NCI-H187 (cell line): Measurements from ENCODE around the gene EIF2S3.
"Not testable (repeated sequence)": the region's sequence is repeated elsewhere in the genome, so short reads cannot be mapped to it uniquely, and the experiment has no call there.

Experiments used
- DNase-seq, 2 experiments: peaks; one replicate each; lab custom pipeline; 2025; lab: John Stamatoyannopoulos, UW

Gene EIF2S3

DNA sequence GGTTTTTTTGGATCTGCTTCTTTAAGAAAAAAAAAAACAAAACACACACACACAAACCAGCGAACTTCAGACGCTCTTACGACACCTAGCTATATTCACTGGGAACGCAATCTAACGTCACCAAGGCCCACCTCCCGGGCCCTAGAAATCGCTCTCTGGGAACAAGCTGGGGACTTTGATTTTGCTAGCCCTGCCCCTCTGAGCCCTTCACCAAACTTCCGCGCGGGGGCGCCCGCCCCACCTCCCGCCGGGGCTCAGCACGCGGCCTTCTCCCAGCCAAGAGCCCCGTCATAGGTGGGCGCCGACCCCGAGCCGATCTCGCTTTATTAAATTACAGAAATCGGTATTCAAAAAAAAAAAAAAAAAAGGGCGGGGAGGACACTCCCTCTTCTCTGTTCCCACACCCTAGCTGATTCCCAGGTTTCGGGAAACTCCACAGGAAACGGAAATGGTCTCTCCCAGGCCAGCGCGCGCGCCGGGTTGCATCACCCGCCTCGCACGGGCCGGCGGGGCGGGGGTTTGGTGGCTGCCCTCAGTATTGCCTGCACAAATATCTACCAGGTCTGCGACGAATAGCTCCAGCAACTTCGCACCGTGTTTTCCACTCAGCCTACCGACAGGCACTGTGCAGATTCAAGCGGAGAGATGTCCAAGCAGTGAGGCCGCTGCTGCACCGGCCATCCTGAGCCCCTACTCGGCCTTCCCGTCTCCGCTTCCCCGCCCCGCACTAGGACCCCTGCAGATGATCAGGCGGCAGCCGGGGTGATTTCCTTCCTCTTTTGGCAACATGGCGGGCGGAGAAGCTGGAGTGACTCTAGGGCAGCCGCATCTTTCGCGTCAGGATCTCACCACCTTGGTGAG is at the start of gene EIF2S3:
TSS of gene EIF2S3 (plus strand) at position 775 of the 861 bp plus-strand sequence. CDS start at position 788, 13 bp downstream.
- DNase-seq = peak; percentile 77

DNA sequence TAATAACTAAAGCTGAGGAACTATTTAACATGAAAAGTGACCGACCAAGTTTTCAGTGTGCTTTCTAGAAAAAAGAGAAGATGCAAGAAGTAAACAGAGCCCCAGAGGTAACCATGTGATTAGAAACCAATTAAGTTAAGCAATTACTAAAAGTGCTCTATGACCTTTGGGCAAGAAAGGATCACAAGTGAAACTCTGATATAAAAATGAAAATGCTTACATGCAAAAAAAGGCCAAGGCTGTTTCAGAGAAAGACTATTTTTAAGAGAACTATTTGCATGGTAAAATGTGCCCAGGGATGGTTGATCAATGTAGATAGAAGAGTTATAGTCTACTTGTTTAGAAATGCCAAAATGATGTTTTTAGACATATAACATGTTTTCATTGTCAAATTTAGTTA is 49.7 kb upstream of the EIF2S3 start:
- no peak for DNase-seq

DNA sequence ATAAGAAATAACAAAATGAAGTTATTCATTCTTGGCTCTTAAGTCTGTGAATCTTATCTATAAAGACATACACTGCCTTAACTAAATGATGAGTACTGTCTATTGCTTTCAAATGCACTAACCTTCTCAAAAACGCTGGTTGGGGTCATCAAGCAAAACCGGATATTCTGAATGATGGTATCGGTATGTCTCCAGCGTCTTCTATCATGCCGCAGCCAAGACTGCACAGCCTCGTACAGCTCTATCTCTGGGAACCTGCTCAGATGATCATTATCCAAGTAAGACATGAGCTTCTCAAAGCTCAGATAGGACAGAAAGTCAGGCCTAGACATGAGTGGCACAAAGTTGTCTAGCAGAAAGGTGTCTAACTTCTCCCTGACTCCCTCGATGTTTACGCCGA is 48.9 kb upstream of the EIF2S3 start:
- no peak for DNase-seq

DNA sequence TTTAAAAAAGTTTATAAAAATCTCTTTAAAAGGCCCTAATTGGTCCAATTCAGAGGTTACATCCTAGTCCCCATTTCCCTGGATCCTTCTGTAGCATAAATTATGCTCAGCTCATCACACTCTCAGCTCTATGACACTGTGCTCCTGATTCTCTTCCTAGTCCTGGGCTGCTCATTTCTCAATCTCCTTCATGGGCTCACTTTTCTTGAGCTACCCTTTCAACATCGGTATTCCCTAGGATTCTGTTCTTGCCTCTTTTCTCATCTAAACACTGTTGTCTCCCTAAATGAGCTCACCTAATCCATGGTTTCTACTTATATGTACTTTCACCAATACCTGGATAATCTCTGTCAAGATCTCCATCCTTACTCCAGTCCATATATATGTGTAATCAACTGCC is 42.5 kb upstream of the EIF2S3 start:
- DNase-seq = no peak

DNA sequence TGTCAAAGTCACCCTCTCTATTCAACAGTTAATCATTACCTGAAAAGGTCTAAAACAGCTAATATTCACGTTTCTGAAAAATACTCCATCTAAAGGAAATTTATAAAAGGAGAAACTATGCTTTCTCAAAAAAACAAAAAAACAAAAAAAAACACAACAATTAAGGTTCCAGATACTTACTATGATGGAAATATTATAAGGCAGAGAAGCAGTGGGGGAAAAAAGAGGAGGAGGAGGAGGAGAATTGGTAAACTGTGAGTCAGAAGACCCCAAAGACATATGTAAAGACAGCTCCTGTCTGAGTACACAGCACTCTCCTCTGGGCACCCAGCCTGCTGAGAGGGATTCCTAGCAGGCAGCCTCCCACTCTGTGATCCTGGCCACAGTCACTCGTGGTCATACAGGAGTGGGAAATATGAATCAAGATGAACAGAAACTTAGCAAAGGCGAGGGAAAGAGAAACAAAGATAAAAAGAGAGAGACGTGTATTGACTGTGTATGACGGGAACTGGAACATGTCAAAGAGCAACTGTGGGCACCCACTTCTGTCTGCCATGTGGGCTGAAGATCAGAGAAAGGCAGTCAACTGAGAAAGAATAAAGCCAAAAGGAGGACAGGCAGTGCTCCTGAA is 40.3 kb upstream of the EIF2S3 start:
- no peak for DNase-seq

DNA sequence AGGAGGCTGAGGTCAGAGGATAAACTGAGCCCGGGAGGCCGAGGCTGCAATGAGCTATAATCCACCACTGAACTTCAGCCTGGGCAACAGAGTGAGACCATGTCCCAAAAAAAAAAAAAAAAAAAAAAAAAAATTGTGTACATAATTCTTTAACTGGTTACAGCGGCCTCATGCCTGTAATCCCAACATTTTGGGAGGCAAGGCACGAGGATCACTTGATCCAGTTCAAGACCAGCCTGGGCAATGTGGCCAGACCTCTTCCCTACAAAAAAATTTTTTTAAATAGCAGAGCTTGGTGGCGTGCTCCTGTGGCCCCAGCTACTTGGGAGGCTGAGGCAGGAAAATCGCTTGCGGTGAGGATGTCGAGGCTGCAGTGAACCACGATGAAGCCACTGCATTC is 37.1 kb upstream of the EIF2S3 start:
- no peak for DNase-seq

DNA sequence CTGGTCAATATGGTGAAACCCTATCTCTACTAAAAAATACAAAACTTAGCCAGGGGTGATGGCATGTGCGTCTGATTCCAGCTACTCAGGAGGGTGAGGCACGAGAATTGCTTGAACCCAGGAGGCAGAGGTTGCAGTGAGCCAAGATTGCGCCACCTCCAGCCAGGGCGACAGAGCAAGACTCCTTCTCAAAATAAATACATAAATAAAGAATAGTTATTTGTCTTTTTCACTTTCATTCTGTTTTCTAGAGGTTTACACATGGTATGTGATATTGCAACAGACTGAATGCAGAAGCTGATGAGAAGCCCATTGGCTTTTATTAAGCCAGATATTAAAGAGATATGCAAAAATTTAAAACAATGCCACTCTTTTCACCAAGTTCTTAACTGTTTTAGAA is 35.9 kb upstream of the EIF2S3 start:
- no peak for DNase-seq

DNA sequence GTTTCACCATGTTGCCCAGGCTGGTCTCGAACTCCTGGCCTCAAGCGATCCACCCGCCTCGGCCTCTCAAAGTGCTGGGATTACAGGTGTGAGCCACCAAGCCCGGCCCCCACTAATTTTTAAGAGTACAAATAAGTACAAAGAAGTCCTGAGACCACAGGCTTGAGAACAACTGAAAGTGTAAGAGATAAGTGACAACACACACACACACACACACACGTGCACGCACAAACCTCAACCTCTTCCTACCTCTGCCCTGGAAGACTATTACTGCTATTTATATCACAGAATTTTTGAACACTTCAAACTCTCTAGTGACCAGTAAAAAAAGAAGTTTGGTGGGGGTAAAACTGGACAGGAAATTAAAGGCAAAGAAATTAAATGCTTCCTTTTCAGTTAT is 35.3 kb upstream of the EIF2S3 start:
- no peak for DNase-seq

DNA sequence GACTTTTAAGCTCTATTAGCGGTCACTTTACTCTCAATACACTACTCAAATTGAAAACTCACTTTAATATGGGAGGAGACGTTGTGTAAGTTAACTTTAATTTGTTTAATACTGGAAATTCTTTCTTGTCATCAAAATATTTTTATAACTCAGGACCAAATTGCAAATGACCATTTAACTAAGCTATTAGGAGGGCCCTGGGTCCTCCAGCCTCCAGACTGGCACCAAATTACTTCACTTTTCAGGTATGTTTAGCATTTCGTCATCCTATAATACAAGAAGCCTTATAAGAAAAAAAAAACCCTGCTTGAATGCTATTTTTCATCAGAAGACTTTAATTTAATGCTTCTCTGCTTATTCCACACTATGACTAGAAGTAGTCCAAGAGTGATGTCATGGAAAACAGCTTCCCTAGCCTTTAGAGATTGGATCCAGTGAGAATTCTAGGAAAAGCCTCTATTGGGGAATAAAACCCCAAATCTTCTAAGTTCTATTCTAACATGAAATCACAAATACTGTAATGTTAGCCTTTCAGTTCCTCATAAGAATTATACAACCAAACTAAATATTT is 34.4 kb upstream of the EIF2S3 start:
- no peak for DNase-seq

DNA sequence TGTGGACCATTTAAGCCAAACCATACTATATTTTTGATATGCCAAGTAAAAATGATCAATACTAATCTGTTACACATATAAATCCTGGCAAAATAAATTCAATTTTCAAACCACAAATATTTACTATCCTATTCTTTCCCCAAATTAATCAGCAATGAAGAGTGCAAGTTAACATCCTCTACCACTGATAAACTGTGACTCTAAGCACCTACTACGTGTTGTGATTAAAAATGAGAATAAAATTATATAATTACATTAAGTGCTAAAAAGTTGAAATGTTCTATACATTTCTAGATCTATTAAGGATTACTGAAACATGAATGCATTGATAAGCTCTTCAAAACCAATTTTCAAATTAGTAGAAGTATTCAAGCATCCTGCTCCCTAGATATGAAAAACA is 31.2 kb upstream of the EIF2S3 start:
- DNase-seq = no peak

DNA sequence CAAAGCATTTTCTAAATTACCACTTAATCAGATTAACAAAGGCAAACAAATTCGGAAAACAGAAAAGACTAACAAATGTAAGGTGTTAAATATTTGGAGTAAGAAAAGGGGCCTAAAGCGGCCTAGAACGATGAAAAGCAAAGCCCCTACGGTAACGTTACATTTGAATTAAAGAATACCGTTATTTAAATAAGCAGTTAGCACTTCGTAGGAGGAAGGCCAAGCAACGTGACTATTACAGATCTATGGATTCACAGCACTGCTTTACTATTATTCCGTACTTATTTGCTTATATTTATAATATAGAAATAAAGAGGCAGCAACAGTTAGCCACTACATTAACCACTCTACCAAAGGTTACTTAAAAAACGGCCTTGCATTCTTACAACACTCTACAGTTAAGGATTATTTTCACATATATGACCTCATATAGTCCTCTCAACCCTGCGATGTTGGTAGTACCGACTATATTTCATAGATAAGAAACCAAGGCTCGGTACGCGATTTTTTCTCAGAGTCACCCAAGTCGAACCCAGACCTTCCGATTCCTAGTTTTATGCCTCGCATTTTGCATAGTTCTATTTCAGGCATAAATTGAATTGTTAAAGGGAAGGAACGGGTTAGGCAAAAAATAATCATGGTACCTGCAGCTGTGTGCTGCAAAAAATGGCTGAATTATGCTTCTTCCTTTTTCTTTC is 30.6 kb upstream of the EIF2S3 start:
- DNase-seq = no peak

DNA sequence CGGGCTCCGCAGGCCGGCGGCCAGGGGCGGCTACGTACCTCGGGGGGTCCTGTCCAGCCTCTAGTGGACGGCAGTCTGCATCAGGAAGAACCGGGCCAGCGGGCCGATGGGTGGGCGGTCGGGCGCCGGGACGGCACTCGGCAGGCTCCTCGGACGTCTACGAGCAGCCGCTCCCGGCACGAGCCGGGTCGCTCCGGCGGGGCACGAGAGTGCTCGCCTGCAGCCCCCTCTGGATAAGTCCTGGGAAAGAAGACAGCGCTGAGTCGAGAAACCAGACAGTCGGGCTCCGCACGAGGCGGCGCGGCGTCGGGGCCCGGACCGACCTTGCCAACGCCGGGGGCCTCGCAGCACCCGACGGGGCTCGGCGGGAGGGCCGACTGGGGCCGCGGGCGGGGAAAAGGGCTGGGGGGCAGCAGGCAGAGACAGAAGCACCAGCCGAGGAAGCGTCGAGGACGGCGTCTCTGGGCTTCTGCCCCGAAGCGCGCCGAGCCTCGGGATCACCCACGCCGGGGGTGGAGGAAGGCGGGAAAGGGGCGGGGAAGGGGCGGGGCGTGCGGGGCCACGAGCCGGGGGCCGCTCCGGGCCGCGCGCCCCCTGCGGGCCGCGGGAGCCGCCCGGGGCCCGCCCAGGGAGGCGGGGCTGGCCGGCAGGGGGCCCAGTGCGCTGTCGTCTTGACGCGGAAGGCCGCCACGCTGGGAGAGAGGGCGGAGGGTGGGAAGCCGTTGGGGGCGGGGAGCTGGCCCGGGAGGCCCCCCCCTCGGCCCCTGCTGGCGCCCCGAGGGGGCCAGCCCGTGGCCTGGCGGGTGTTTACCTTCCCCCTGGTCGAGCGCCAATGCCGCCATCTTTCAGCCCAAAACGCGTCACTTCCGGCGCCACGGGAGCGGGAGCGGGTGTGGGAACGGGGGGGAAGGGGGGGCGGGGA is 29.7 kb upstream of the EIF2S3 start:
- DNase-seq = peak; percentile 53 to 84

DNA sequence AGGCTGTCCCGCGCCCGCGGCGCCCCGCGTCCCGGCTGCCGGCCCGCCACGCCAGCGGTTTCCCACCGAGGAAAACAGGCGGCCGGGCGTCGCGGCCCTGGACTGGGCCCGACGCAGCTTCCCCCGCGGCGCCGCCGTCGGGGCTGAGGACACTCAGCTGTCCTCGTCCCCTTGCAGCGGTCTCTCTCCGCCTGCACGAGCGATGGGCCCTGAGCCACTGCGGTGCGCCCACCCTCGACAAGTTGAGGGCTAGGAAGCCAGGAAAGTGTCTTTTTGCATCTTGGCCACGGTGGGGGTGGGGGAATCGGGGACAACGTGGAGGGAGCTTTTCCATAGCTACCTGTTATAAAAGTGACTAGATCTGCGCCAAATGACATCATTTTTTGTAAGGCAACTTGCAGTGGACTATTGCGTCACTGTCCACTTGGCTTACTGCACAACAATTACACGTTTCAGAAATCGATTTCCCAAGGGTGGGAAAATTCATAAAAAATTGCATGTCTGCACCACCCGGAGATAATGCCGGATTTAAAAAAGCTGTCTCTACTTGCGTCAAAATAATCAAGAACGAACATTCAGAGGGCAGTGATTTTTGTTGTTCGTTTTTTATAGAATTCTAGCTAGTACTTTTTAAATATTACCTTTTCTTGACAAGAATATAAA is 28.9 kb upstream of the EIF2S3 start:
- no peak for DNase-seq

DNA sequence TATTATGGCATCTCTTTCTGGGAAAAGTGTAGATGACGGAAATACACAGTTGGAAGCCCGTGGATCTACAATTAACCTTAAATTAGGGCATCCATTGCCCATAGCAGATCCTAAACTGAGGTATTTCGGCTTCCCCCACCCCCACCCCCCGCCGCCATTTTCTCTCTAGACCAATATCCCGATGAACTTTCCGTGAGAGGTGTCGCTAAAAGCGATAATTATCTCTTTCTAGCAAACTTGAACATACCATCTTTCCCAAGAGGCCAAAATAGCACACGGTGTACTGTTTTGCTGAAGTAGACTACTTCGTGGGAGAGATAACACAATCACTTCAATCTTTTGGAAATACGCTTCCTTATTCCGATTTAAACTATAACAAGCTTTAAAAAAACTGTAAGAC is 28.3 kb upstream of the EIF2S3 start:
- no peak for DNase-seq

DNA sequence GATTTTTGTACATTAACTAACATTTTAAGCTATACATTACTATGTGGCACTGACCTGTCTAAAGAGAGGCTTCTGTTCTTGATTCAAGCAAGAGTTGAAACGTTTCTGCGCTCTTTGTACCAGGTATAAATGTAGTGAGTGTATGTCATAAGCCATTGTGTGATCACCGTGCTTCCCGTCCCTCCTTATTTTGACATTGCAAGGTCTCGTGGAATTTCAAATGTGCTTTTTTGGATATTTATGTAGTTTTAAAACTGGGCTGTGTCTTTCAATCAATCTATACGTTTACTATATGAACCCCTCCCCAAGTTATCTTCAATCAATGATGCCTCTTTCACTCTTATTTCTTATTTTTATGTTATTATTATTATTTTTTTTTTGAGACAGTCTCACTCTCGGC is 27.7 kb upstream of the EIF2S3 start, which contains the start of gene KLHL15:
TSS of gene KLHL15 (minus strand) at position 101 of the 400 bp plus-strand sequence. CDS start 20,493 bp downstream, outside the sequence.
- no peak for DNase-seq

DNA sequence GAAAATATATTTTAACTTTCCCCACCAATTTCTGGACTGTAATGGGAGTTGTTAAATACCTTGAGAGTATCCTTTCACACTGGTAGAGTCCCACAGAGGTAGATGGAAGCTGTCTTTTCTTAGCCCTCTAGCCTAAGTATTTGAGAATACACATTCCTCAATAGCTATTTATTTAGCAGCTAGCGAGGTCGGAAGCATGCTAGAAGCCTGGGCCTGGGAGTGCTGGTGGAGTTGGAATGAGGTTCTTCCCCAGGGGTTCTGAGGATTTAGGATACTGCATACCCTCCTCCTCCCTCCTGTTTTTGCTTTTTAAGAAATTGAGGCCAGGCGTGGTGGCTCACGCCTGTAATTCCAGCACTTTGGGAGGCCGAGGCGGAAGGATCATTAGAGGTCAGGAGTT is 26.8 kb upstream of the EIF2S3 start:
- no peak for DNase-seq

DNA sequence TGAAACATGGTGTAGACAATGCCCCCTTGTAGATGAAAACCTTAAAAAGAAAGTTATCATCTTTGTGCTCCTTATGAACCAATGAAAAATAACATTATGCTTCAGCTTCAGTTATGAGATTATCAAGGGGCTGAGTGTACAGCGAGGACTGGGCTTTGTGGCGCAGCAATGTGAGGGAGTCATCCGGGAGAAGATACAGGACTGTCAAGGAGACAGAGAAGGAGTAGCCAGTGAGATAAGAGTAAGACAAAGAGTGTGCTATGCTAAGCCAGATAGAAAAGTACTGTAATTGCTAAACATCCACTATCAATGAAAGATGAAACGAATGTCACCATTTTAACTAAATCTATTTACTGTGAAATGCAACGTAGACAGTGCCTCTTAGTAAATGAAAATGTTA is 24.2 kb upstream of the EIF2S3 start:
- no peak for DNase-seq

DNA sequence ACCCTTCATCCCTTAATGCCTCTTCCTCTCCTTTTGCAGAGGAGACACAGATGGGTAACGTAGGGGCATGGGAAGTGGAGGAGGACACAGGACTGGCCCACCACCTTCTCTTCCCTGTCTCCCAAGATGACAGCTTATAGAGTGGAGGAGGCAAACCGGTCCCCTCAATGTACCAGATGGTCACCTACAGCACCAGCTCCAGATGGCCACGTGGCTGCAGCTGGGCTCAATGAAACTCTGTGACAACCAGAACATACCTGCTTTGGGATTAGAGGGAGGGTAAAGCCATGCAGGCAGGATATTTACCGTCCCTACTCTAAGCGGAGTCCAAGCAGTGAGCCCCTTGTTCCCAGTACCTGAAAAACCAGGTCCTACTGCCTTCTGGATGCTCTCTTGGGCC is 20.3 kb upstream of the EIF2S3 start:
- no peak for DNase-seq

DNA sequence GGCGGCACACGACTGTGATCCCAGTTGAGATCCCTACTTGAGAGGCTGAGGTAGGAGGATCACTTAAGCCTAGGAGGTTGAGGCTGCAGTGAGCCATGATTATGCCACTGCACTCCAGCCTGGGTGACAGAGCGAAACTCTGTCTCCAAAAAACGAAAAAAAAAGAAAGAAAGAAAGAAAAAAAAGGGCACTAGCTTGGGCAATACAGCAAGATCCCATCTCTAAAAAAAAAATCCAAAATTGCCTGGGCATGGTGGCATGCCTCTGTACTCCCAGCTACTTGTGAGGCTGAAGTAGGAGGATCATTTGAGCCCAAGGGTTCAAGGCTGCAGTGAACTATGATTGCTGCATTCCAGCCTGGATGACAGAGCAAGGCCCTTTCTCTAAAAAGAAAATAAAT is 17.0 kb upstream of the EIF2S3 start:
- no peak for DNase-seq

DNA sequence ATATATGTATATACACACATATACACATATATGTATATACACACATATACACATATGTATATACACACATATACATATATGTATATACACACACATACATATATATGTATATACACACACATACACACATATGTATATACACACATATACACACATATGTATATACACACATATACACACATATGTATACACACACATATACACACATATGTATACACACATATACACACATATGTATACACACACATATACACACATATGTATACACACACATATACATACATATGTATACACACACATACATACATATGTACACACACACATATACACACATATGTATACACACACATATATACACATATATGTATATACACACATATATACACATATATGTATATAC is 8.7 kb upstream of the EIF2S3 start:
- not testable (repeated sequence) for DNase-seq

DNA sequence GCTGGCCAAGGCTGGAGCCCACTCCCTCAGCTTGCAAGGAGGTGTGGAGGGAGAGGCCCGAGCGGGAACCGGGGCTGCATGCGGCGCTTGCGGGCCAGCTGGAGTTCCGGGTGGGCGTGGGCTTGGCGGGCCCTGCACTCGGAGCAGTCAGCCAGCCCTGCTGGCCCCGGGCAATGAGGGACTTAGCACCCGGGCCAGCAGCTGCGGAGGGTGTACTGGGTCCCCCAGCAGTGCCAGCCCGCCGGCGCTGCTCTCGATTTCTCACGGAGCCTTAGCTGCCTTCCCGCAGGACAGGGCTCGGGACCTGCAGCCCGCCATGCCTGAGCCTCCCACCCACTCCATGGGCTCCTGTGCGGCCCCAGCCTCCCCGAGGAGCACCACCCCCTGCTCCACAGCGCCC is 5.1 kb upstream of the EIF2S3 start:
- DNase-seq = not testable (repeated sequence)
